Immature natural killer cell (primary cell): ENCODE measurements around the gene PRR23E. TPM values are rescaled to one million over a fixed set of nuclear protein-coding genes. Genes with fewer than 3 reads are reported as not detected.

Experiments used
- DNase-seq, 3 donors: peaks; one replicate each; pipeline ENCODE4 v3.0.0; 2022; ENCODE audit warnings: mixed read lengths in 1 of 3
- H3K27ac Mint-ChIP-seq, 6 donors: one replicate each; pipeline ENCODE4 v1.8.0; 2020; ENCODE audit warnings: mixed read lengths in 6 of 6, mild to moderate bottlenecking in 5 of 6, inconsistent platforms in 4 of 6, moderate library complexity in 3 of 6
- H3K27me3 Mint-ChIP-seq, 3 donors: one replicate each; pipeline ENCODE4 v1.8.0; 2020 to 2021; ENCODE audit warnings: low read depth in 3 of 3, mild to moderate bottlenecking in 3 of 3, mixed read lengths in 3 of 3, moderate library complexity in 3 of 3, inconsistent platforms in 1 of 3
- H3K36me3 Mint-ChIP-seq, 3 donors: one replicate each; pipeline ENCODE4 v1.8.0; 2020; ENCODE audit warnings: mixed read lengths in 3 of 3, inconsistent platforms in 2 of 3, mild to moderate bottlenecking in 2 of 3
- H3K4me1 Mint-ChIP-seq, 2 donors: one replicate each; pipeline ENCODE4 v1.8.0; 2020; ENCODE audit warnings: inconsistent platforms in 2 of 2, mild to moderate bottlenecking in 2 of 2, mixed read lengths in 2 of 2, moderate library complexity in 1 of 2
- H3K4me3 Mint-ChIP-seq, 5 donors: one replicate each; pipeline ENCODE4 v1.8.0; 2020; ENCODE audit warnings: mild to moderate bottlenecking in 5 of 5, mixed read lengths in 5 of 5, inconsistent platforms in 3 of 5, moderate library complexity in 3 of 5
- H3K9me3 Mint-ChIP-seq, 6 donors: one replicate each; pipeline ENCODE4 v1.8.0; 2020; ENCODE audit warnings: mild to moderate bottlenecking in 6 of 6, mixed read lengths in 6 of 6, inconsistent platforms in 4 of 6, moderate library complexity in 3 of 6
- polyA plus RNA-seq, 3 donors: library from polyadenylated mRNA; unstranded; fragments of 300-500 nt; fragmentation: Illumina TruSeq; gene quantifications; one replicate each; pipeline ENCODE4 v1.2.3, GENCODE V29; 2021

The PRR23E gene
- polyA plus RNA-seq, 3 donors from 2014 or later, result not detected

GRCh38 chr3:127213381-127213918 is 20.5 kb downstream of the PRR23E start:
- Mint-ChIP-seq H3K4me3 (no peak overlapping the region), H3K27ac (no peak overlapping the region), H3K27me3 (peaks cover 0 to 2% (median 0%) of the 10 kb centered on the region in 3 donors), H3K9me3 (peaks cover 0 to 2% (median 0%) of the 10 kb centered on the region in 6 donors), H3K36me3 (no peaks in the 10 kb centered on the region), H3K4me1 (no peaks in the 10 kb centered on the region)
- DNase-seq, result no peak

DNA sequence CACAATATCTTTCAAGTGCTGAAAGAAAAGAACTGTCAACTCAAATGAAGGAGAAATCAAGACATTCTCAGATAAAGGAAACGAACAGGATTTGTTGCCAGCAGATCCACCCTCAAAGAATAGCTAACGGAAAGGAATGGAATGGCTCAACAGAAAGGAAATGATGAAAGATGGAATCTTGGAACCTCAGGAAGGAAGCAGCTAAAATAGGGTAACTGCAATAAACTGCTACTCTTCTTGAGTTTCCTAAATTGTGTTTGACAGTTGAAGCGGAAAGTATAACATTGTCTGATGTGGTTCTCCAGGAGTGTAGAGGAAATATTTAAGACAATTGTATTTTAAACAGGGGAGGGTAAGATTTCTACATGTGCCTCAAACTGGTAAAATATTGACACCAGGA is 22.0 kb downstream of the PRR23E start:
- Mint-ChIP-seq H3K4me1 (no peaks in the 10 kb centered on the region), H3K27ac (no peak overlapping the region), H3K27me3 (no peaks in the 10 kb centered on the region), H3K9me3 (peaks cover 0 to 2% (median 0%) of the 10 kb centered on the region in 6 donors), H3K4me3 (no peak overlapping the region), H3K36me3 (no peaks in the 10 kb centered on the region)
- DNase-seq, result no peak

DNA sequence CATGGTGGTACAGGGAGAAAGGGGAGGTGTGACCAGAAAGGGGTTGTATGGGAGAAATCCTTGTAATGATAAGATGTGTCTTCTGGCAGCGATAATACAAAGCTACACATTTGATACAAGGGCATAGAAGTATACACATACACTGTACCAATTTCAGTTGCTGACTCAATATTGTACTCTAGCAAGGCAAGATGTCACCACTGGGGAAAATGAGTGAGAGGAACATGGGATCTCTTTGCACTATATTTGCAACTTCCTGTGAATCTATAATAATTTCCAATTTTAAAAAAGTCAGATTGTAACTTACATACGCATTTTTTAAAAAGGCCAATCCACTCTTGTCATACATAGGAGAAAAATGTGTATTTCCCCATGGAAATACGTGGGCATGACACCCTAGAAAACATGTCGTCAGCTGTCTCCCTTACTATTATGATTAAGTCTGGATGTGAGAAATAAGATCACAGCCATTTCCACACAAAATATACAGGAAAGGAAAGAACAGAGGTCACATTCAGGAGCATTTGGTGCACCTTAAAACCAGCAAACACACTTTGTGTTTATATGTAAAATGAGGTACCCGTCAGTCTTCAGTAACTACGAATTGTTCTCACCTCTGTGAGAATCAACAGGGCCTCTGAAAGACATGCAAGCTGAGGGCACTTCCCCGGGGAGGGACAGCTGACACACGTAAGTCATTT is 22.9 kb downstream of the PRR23E start:
- peaks cover 0 to 2% (median 0%) of the 10 kb centered on the region in 6 donors for H3K9me3 Mint-ChIP-seq
- no peak overlapping the region for H3K27ac Mint-ChIP-seq
- H3K27me3 Mint-ChIP-seq, result peaks cover 0 to 3% (median 2%) of the 10 kb centered on the region in 3 donors
- H3K4me3 Mint-ChIP-seq, result no peak overlapping the region
- no peaks in the 10 kb centered on the region for H3K4me1 Mint-ChIP-seq
- H3K36me3 Mint-ChIP-seq, result no peaks in the 10 kb centered on the region
- no peak for DNase-seq

DNA sequence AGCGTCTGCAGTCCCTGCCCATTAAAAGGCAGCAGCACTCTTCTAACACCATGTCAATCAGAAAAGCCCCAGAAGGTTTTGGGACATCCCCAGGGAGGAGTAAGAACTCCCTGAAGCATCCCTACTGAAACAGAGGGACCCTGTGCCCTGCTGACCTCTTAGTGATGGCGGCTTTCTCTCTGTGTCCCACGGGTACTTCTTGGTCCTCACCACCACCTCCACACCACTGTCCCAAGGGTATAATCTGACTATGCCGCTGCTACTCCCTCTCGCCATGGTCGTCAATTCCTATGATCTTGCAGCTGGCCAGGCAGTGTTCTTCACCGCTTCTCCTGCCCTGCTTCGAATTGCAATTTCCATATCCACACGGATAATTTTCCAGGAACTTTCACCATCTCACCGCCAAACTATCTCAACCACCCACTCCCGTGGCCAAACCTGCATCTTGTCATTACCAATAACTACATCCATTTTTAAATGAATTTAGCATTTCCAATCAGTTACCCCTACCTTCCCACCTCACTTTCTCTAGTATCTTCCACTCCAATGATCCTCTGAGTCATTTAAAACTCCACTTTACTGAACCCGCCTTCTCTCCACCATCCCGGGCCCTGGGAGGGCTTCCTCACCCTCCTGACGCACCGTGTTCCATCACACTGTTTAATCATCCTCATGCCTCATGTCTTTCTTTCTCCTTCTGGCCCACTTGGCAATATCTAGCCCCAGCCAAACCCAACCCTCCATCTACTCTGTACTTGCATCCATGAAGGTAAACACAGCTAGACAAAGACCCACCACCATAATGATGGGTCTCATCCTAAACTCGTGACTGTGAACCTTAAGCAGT is 23.7 kb downstream of the PRR23E start:
- Mint-ChIP-seq H3K27ac (no peak overlapping the region), H3K9me3 (peaks cover 0 to 2% (median 0%) of the 10 kb centered on the region in 6 donors), H3K27me3 (peaks cover 0 to 4% (median 3%) of the 10 kb centered on the region in 3 donors), H3K4me3 (no peak overlapping the region), H3K36me3 (no peaks in the 10 kb centered on the region), H3K4me1 (no peaks in the 10 kb centered on the region)
- DNase-seq, result no peak

DNA sequence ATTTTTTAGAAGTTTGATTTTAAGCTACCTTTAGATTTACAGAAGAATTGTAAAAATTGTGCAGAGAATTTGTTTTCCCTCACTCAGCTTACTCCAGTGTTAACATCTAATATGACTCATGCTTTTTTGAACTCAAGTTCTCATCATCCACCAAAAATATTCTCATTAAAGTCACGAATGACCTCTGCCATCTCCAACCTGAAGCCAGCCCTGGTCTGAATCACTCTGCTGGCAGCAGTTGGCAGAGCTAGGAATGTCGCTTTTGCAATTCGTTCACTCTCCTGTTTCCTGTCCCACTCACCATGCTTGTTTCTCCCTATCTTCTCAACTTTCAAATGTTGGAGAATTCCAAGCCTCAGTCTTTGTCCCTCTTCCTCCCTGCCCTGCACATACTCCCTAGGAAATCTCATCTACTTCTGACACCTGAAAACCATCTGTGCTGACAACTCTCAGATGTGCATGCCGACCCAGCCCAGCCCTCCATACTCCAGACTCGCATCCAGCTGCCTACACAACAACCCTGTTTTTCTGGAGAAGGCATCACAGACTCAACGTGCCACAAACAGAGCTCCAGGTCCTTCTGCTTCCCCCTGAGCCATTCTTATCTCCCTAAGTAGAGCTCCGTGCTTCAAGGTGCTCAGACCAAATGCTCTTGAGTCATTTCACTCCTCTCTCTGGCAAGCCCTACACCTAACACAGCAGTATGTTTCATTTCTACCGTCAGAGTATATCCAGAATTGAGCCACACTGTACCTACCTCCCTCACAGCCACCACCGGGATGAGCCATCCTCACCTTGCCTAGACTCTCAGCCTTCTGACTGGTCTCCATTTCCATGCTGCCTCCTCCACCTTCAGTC is 24.9 kb downstream of the PRR23E start:
- peaks cover 2 to 4% (median 3%) of the 10 kb centered on the region in 3 donors for H3K27me3 Mint-ChIP-seq
- no peak for DNase-seq
- H3K4me3 Mint-ChIP-seq, result no peak overlapping the region
- H3K9me3 Mint-ChIP-seq, result peaks cover 0 to 2% (median 0%) of the 10 kb centered on the region in 6 donors
- no peak overlapping the region for H3K27ac Mint-ChIP-seq
- H3K36me3 Mint-ChIP-seq, result no peaks in the 10 kb centered on the region
- no peaks in the 10 kb centered on the region for H3K4me1 Mint-ChIP-seq

GRCh38 chr3:127218454-127218922 is 25.6 kb downstream of the PRR23E start:
- no peak for DNase-seq
- no peak overlapping the region for H3K27ac Mint-ChIP-seq
- H3K4me1 Mint-ChIP-seq, result no peaks in the 10 kb centered on the region
- H3K4me3 Mint-ChIP-seq, result no peak overlapping the region
- peaks cover 2 to 5% (median 3%) of the 10 kb centered on the region in 3 donors for H3K27me3 Mint-ChIP-seq
- H3K9me3 Mint-ChIP-seq, result no peaks in the 10 kb centered on the region
- no peaks in the 10 kb centered on the region for H3K36me3 Mint-ChIP-seq

- H3K36me3 Mint-ChIP-seq, result no peaks in the 10 kb centered on the region
- peaks cover 3 to 5% (median 3%) of the 10 kb centered on the region in 3 donors for H3K27me3 Mint-ChIP-seq
- no peak overlapping the region for H3K27ac Mint-ChIP-seq
- no peak for DNase-seq
- H3K4me1 Mint-ChIP-seq, result peaks cover 3 to 6% of the 10 kb centered on the region in 2 donors
- peaks cover 0 to 6% (median under 1%) of the 10 kb centered on the region in 6 donors for H3K9me3 Mint-ChIP-seq
- no peak overlapping the region for H3K4me3 Mint-ChIP-seq
Observed at GRCh38 chr3:127220497-127220896, 27.6 kb downstream of the PRR23E start.

DNA sequence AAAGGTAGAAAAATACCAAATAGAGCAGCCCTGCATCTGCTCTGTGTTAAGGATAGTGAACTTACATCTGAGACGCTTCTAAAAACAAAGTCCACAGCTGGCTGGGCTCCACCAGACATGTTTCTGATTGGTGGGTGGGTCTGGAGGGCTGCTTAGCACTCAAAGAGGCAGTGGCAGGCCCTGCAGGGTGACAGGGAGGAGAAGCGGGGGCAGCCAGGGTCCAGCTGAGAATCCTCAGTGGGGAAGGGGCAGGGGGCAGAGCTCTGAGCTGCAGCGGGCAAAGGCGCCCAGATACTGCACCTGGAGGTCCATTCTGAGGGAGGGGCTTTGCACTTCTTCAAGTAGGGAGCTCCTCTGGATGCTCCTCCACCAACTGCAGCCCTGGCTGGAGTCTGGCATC is 28.1 kb downstream of the PRR23E start:
- H3K9me3 Mint-ChIP-seq, result peaks cover 0 to 10% (median under 1%) of the 10 kb centered on the region in 6 donors
- peaks cover 3 to 7% (median 5%) of the 10 kb centered on the region in 3 donors for H3K27me3 Mint-ChIP-seq
- no peak for DNase-seq
- peaks cover 3 to 8% of the 10 kb centered on the region in 2 donors for H3K4me1 Mint-ChIP-seq
- H3K36me3 Mint-ChIP-seq, result no peaks in the 10 kb centered on the region
- H3K4me3 Mint-ChIP-seq, result no peak overlapping the region
- no peak overlapping the region for H3K27ac Mint-ChIP-seq

GRCh38 chr3:127221446-127222035 is 28.6 kb downstream of the PRR23E start:
- Mint-ChIP-seq H3K27ac (no peak overlapping the region), H3K4me1 (peaks cover 3 to 13% of the 10 kb centered on the region in 2 donors), H3K4me3 (no peak overlapping the region), H3K9me3 (peaks cover 0 to 10% (median under 1%) of the 10 kb centered on the region in 6 donors), H3K27me3 (peaks cover 5 to 7% (median 6%) of the 10 kb centered on the region in 3 donors), H3K36me3 (no peaks in the 10 kb centered on the region)
- no peak for DNase-seq

GRCh38 chr3:127222163-127222562 is 29.2 kb downstream of the PRR23E start:
- no peak overlapping the region for H3K27ac Mint-ChIP-seq
- H3K9me3 Mint-ChIP-seq, result peaks cover 0 to 10% (median under 1%) of the 10 kb centered on the region in 6 donors
- H3K36me3 Mint-ChIP-seq, result no peaks in the 10 kb centered on the region
- DNase-seq, result no peak
- H3K27me3 Mint-ChIP-seq, result peaks cover 5 to 7% (median 6%) of the 10 kb centered on the region in 3 donors
- H3K4me3 Mint-ChIP-seq, result no peak overlapping the region
- H3K4me1 Mint-ChIP-seq, result peaks cover 3 to 16% of the 10 kb centered on the region in 2 donors

- Mint-ChIP-seq H3K36me3 (no peaks in the 10 kb centered on the region), H3K4me3 (no peak overlapping the region), H3K27me3 (peaks cover 6 to 7% (median 7%) of the 10 kb centered on the region in 3 donors), H3K4me1 (peaks cover 3 to 16% of the 10 kb centered on the region in 2 donors), H3K9me3 (peaks cover 0 to 10% (median under 1%) of the 10 kb centered on the region in 6 donors), H3K27ac (no peak overlapping the region)
- no peak for DNase-seq
Observed at GRCh38 chr3:127222664-127223063, 29.7 kb downstream of the PRR23E start.

- peaks cover 6 to 8% (median 7%) of the 10 kb centered on the region in 3 donors for H3K27me3 Mint-ChIP-seq
- peaks cover 3 to 16% of the 10 kb centered on the region in 2 donors for H3K4me1 Mint-ChIP-seq
- DNase-seq, result no peak
- H3K9me3 Mint-ChIP-seq, result peaks cover 0 to 10% (median under 1%) of the 10 kb centered on the region in 6 donors
- peak overlapping the region in 1 of 5 donors; percentile 22 for H3K4me3 Mint-ChIP-seq
- H3K36me3 Mint-ChIP-seq, result no peaks in the 10 kb centered on the region
- no peak overlapping the region for H3K27ac Mint-ChIP-seq
Observed at GRCh38 chr3:127224118-127224517, 31.2 kb downstream of the PRR23E start.

- Mint-ChIP-seq H3K4me3 (peak overlapping the region in 1 of 5 donors; percentile 2), H3K36me3 (no peaks in the 10 kb centered on the region), H3K27ac (no peak overlapping the region), H3K4me1 (peaks cover 3 to 16% of the 10 kb centered on the region in 2 donors), H3K9me3 (peaks cover 0 to 10% (median under 1%) of the 10 kb centered on the region in 6 donors), H3K27me3 (peaks cover 4 to 7% (median 7%) of the 10 kb centered on the region in 3 donors)
- DNase-seq, result no peak
Observed at GRCh38 chr3:127226457-127226856, 33.5 kb downstream of the PRR23E start.
